SK-MEL-5 (cell line): ENCODE data around the gene ALG12. TPM values are rescaled to one million over a fixed set of nuclear protein-coding genes. Genes with fewer than 3 reads are reported as not detected.
A peak's percentile ranks its signal among the peaks of the same experiment; 100 is the strongest.

ENCODE experiments used
- DNase-seq: peaks from one replicate; pipeline ENCODE4 v3.0.0-alpha.2; 2016; ENCODE audit warnings: low read depth, low spot score
- in situ Hi-C: cut with HindIII; loops from 2 replicates; pipeline ENCODE4 v1.10.0; 2016; ENCODE audit warnings: low sequenced_read_pairs, high pct_unique_total_duplicates, low pct_unique_long_range_greater_than_20kb
- total RNA-seq: library from RNA; depleted of rRNA; stranded (reverse); fragments of >200 nt; shearing (Covaris generic); gene quantifications from 2 replicates; pipeline ENCODE4 v1.2.3, GENCODE V29; 2014

Gene ALG12
- total RNA-seq, 1 experiment from 2014 or later, result 22.8 TPM

GRCh38 chr22:49936018-49936972, 18.1 kb upstream of the ALG12 start:
- DNase-seq, result peak; percentile 51
- in situ Hi-C loops, result no loop called here

- DNase-seq, result no peak
- in situ Hi-C loops, result no loop called here
These were observed 17.3 kb upstream of the ALG12 start for GRCh38 chr22:49935561-49935960.

GRCh38 chr22:49934891-49935557, 16.8 kb upstream of the ALG12 start:
- no peak for DNase-seq
- in situ Hi-C loops, result no loop called here

GRCh38 chr22:49934160-49934890, 16.1 kb upstream of the ALG12 start:
- DNase-seq, result no peak
- in situ Hi-C loops, result no loop called here

GRCh38 chr22:49933236-49934159, 15.3 kb upstream of the ALG12 start:
- in situ Hi-C loops, result no loop called here
- no peak for DNase-seq

GRCh38 chr22:49930596-49931412, 12.6 kb upstream of the ALG12 start:
- in situ Hi-C loops, result no loop called here
- peak; percentile 78 for DNase-seq

GRCh38 chr22:49929994-49930575, 11.8 kb upstream of the ALG12 start:
- no peak for DNase-seq
- in situ Hi-C loops, result no loop called here

- in situ Hi-C loops, result no loop called here
- DNase-seq, result peak; percentile 34
These were observed 11.2 kb upstream of the ALG12 start for GRCh38 chr22:49929211-49929979.

GRCh38 chr22:49928555-49929210, 10.4 kb upstream of the ALG12 start:
- DNase-seq, result no peak
- in situ Hi-C loops, result no loop called here

- in situ Hi-C loops, result no loop called here
- no peak for DNase-seq
These were observed 9.9 kb upstream of the ALG12 start for GRCh38 chr22:49928185-49928495.

GRCh38 chr22:49927483-49928184, 9.4 kb upstream of the ALG12 start:
- in situ Hi-C loops, result no loop called here
- no peak for DNase-seq

GRCh38 chr22:49926916-49927315, 8.7 kb upstream of the ALG12 start:
- in situ Hi-C loops, result no loop called here
- no peak for DNase-seq

- in situ Hi-C loops, result no loop called here
These were observed 7.4 kb upstream of the ALG12 start for GRCh38 chr22:49925525-49926128.

GRCh38 chr22:49924113-49924833, 6.0 kb upstream of the ALG12 start:
- no peak for DNase-seq
- in situ Hi-C loops, result no loop called here

More at GRCh38 chr22:49925525-49926128, 7.4 kb upstream of the ALG12 start:
- DNase-seq, result no peak
